SHP77 treated with DMSO at 0.1 percent for 48 hours (cell line): ENCODE measurements around the gene C12orf56.
"Not testable (repeated sequence)": the region's sequence is repeated elsewhere in the genome, so short reads cannot be mapped to it uniquely, and the experiment has no call there.

Source experiments
- DNase-seq: peaks from one replicate; lab custom pipeline; 2025; lab: John Stamatoyannopoulos, UW

The C12orf56 gene

GRCh38 chr12:64299628-64300027, 90.9 kb downstream of the C12orf56 start:
- DNase-seq, result no peak

GRCh38 chr12:64296301-64296700, 94.3 kb downstream of the C12orf56 start:
- no peak for DNase-seq

GRCh38 chr12:64293654-64294364, 96.7 kb downstream of the C12orf56 start:
- DNase-seq, result no peak

- not testable (repeated sequence) for DNase-seq
Observed at GRCh38 chr12:64293174-64293573, 97.4 kb downstream of the C12orf56 start.

GRCh38 chr12:64286521-64286920, 104.0 kb downstream of the C12orf56 start:
- DNase-seq, result no peak

GRCh38 chr12:64284256-64284655, 106.3 kb downstream of the C12orf56 start:
- no peak for DNase-seq

GRCh38 chr12:64278421-64278820, 112.1 kb downstream of the C12orf56 start:
- no peak for DNase-seq

- peak; percentile 3 for DNase-seq
Observed at GRCh38 chr12:64273527-64274403, 116.8 kb downstream of the C12orf56 start.

- no peak for DNase-seq
Observed at GRCh38 chr12:64270411-64270810, 120.1 kb downstream of the C12orf56 start.

- DNase-seq, result no peak
Observed at GRCh38 chr12:64269161-64269560, 121.4 kb downstream of the C12orf56 start.

- DNase-seq, result no peak
Observed at GRCh38 chr12:64268409-64268808, 122.1 kb downstream of the C12orf56 start.

- no peak for DNase-seq
Observed at GRCh38 chr12:64265839-64266238, 124.7 kb downstream of the C12orf56 start.

GRCh38 chr12:64261813-64262212, 128.7 kb downstream of the C12orf56 start:
- no peak for DNase-seq

GRCh38 chr12:64258576-64258975, 132.0 kb downstream of the C12orf56 start:
- DNase-seq, result peak; percentile 1

GRCh38 chr12:64256166-64256800, 134.3 kb downstream of the C12orf56 start:
- peak; percentile 37 for DNase-seq

- DNase-seq, result no peak
Observed at GRCh38 chr12:64255249-64255648, 135.3 kb downstream of the C12orf56 start.

- DNase-seq, result no peak
Observed at GRCh38 chr12:64253356-64253755, 137.2 kb downstream of the C12orf56 start.

GRCh38 chr12:64252681-64253080, 137.9 kb downstream of the C12orf56 start:
- no peak for DNase-seq

- DNase-seq, result no peak
Observed at GRCh38 chr12:64243809-64244208, 146.7 kb downstream of the C12orf56 start.

GRCh38 chr12:64240781-64241180, 149.8 kb downstream of the C12orf56 start:
- no peak for DNase-seq

- peak; percentile 13 for DNase-seq
Observed at GRCh38 chr12:64237382-64237781, 153.2 kb downstream of the C12orf56 start.

GRCh38 chr12:64236549-64236948, 154.0 kb downstream of the C12orf56 start:
- DNase-seq, result no peak

GRCh38 chr12:64232196-64232595, 158.4 kb downstream of the C12orf56 start:
- DNase-seq, result no peak
